NB4 (cell line): Measurements from ENCODE around the gene SH3PXD2B.

Experiments used
- DNase-seq: peaks from one replicate; pipeline ENCODE4 v3.0.0; 2010; ENCODE audit warnings: low read depth
- H3K4me3 ChIP-seq: one replicate; pipeline ENCODE4 v1.5.1; 2011; ENCODE audit warnings: mild to moderate bottlenecking, low read depth, low read length, moderate library complexity
- MYC ChIP-seq: IDR thresholded peaks from 2 replicates; pipeline ENCODE4 v1.6.1; 2011; ENCODE audit warnings: low read depth, low read length
- POLR2A ChIP-seq: IDR thresholded peaks from 2 replicates; pipeline ENCODE4 v1.6.1; 2011; ENCODE audit warnings: mild to moderate bottlenecking; ENCODE audit not compliant: insufficient read length; ENCODE audit errors: extremely low read depth
- TF ChIP-seq, protein P1 (sequence below): IDR thresholded peaks from one replicate; pipeline ENCODE4 v1.5.1; 2012; ENCODE audit warnings: low read depth, low read length
- TF ChIP-seq, protein P2 (sequence below): IDR thresholded peaks from 2 replicates; pipeline ENCODE4 v1.6.1; 2011; ENCODE audit warnings: low read depth, low read length

SH3PXD2B gene

DNA sequence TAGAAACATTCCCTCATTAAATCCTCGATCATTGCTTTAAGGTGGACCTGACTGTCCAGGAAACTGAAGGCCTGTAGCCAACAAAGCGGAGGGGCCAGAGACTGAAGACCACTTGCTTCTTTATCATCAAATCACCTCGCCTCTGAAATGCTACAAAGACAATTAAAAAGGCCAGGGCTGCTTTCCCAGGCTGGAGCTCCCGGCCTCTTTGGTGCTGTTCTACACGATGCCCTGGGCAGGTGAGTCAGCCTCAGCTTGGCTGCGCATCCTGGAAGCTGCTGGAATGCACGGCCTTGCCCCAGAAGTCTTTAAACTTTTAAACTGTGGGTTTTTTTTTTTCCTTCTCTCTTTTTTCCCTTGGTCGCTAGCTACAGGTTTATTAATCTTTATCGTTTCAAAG lies 46.5 kb downstream of the SH3PXD2B start:
- H3K4me3 ChIP-seq = no peak overlapping the region
- DNase-seq = no peak
- no peak for TF ChIP-seq POLR2A
- TF ChIP-seq, protein P1, sequence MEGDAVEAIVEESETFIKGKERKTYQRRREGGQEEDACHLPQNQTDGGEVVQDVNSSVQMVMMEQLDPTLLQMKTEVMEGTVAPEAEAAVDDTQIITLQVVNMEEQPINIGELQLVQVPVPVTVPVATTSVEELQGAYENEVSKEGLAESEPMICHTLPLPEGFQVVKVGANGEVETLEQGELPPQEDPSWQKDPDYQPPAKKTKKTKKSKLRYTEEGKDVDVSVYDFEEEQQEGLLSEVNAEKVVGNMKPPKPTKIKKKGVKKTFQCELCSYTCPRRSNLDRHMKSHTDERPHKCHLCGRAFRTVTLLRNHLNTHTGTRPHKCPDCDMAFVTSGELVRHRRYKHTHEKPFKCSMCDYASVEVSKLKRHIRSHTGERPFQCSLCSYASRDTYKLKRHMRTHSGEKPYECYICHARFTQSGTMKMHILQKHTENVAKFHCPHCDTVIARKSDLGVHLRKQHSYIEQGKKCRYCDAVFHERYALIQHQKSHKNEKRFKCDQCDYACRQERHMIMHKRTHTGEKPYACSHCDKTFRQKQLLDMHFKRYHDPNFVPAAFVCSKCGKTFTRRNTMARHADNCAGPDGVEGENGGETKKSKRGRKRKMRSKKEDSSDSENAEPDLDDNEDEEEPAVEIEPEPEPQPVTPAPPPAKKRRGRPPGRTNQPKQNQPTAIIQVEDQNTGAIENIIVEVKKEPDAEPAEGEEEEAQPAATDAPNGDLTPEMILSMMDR = no peak
- TF ChIP-seq, protein P2, sequence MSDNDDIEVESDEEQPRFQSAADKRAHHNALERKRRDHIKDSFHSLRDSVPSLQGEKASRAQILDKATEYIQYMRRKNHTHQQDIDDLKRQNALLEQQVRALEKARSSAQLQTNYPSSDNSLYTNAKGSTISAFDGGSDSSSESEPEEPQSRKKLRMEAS = no peak
- TF ChIP-seq MYC = no peak

DNA sequence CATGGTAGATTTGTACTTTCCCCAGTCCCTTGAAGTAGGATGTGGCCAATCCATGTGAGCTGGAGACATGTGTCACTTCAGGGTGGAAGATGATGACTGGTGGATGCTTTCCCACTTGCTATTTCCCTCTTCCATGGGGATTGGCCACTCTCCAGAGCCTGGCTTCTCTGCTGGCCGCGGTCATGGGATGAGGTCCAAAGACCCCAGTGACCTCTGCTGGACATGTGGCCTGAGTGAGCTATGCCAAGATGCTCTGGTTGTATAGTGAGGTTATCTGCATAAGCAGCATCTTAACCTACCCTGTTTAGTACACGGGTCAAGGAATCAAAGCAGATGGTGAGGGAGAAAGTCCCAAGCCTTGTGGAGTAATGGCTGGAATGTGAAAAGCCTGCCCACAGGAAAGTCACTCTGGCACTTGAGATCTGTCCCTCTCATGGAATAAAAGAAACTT lies 47.1 kb downstream of the SH3PXD2B start:
- H3K4me3 ChIP-seq = no peak overlapping the region
- TF ChIP-seq, protein P2 = no peak
- TF ChIP-seq, protein P1 = no peak
- TF ChIP-seq MYC = no peak
- no peak for TF ChIP-seq POLR2A
- DNase-seq = no peak

DNA sequence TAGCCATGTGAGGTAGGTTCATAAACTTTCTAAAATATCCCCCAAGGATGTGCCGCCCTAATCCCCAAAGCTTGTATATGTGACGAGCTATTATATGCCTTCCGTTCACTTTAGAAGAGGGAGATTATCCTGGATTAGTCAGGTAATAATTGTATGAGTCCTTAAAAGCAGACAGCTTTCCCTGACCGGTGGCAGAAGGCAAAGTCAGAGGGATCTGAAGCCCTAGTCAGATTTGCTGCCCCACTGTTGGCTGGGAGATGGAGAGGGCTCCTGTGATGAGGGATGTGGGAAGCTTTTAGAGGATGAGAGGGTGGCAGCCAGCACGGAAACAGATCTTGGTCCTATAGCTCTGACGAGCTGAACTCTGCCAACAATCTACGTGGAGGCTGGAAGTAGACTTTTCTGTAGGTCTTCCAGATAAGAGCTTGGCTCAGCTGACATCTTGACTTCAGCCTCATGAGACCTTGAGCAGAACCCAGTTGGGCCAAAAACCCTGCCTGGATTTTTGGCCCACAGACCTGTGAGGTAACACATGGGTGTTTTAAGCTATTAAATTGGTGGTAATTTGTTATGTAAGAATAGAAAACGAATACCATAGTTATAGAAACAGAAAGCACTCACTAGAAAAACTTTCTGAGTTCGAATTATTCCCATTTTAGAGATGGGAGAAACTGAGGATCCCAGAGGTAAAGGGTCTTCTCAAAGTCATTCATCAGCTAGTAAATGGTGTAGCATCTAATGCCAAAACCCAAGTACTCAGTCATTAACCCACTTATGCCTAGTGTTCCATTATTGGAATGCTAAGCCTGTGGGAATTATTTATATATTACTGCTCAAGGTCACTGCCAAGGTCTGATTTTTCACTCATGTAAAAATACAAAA lies 48.9 kb downstream of the SH3PXD2B start:
- TF ChIP-seq POLR2A (no peak), MYC (no peak)
- TF ChIP-seq, protein P2 = no peak
- TF ChIP-seq, protein P1 = no peak
- no peak overlapping the region for H3K4me3 ChIP-seq
- DNase-seq = no peak

DNA sequence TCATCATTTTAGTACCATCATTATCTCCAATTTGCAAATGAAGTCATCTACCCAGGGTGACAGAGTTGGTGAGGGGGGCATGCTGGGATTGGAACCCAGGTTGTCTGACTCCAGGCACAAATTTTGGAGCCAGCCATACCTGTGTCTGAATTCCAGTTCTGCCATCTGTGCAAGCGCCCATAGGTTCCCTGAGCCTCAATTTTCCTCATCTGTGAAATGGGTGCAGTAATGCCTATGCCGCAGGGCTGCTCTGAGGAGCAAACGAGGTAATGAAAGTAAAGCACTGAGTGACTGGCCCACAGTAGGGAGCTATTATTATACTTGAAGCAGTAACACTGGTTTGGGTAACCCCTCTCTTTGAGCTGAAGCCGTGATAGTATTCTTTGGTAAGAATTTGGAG lies 49.6 kb downstream of the SH3PXD2B start:
- no peak for DNase-seq
- H3K4me3 ChIP-seq = no peak overlapping the region
- TF ChIP-seq, protein P2 = no peak
- TF ChIP-seq, protein P1 = no peak
- no peak for TF ChIP-seq POLR2A
- TF ChIP-seq MYC = no peak

DNA sequence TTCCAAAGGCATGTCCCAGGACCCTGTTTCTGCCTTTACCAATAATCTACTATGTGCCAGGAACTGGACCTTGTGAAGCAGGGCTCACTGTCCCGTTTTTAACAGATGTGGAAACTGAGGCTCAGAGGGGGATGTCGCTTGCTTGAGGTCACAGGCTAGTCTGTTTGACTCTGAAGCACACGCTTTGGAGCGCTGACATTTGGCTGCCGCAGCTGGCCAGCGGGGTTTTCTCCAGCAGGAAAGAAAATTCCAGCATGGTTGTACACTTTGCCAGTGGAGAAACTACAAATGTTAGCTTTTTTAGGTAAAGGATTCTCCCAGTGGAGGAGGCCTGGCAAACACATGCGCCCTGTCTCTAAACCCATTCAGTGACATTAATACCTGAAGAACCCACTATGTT lies 50.5 kb downstream of the SH3PXD2B start:
- H3K4me3 ChIP-seq = no peak overlapping the region
- TF ChIP-seq, protein P1 = no peak
- TF ChIP-seq, protein P2 = no peak
- TF ChIP-seq POLR2A (no peak), MYC (no peak)
- no peak for DNase-seq
